ENCODE data around the gene PAPLN. TPM values are rescaled to one million over a fixed set of nuclear protein-coding genes. Genes with fewer than 3 reads are reported as not detected.

PAPLN gene
- total RNA-seq, 1 experiment from 2014 or later, result 0.75 TPM

- Histone ChIP-seq H3K27ac (ENCODE audit: low read depth, low read length, poor library complexity, severe bottlenecking) (no peak overlapping the region), H3K4me3 (ENCODE audit: low read depth, low read length, poor library complexity, severe bottlenecking) (no peak overlapping the region), H3K9me3 (ENCODE audit: low read depth, low read length, poor library complexity, severe bottlenecking) (no peaks in the 10 kb centered on the region), H3K36me3 (ENCODE audit: insufficient read depth, low read length, poor library complexity, severe bottlenecking) (peaks cover 29% of the 10 kb centered on the region), H3K4me1 (ENCODE audit: insufficient read depth, low read length, poor library complexity, severe bottlenecking) (no peaks in the 10 kb centered on the region), H3K27me3 (replicated peaks; ENCODE audit: insufficient read depth, low read depth, low read length, poor library complexity) (no peaks in the 10 kb centered on the region)
- TF ChIP-seq CTCF (conservative IDR thresholded peaks at IDR 0.05; ENCODE audit: low read depth, low read length), result no peak
- TF ChIP-seq EZH2 (IDR thresholded peaks at IDR 0.05; ENCODE audit: borderline replicate concordance, low read depth, low read length, poor library complexity, severe bottlenecking), result no peak
- no peak for DNase-seq (ENCODE audit: low spot score)
- intact Hi-C loops (cut with micrococcal nuclease; ENCODE audit: unreplicated experiment), result no loop called here
- ChIA-PET CTCF (no interaction called here), POLR2A (ENCODE audit: low non-redundant PET) (interaction anchor here (0.6 kb wide), 1 partner anchor 614 kb away, joined by 6 read pairs; no protein-coding TSS in a partner anchor)
- BruUV-seq (replicated peaks), result no TSS peak
Measured at GRCh38 chr14:73277376-73277775, 40.1 kb downstream of the PAPLN start.

GRCh38 chr14:73280903-73281302 is 43.6 kb downstream of the PAPLN start:
- no peak overlapping the region for H3K4me3 ChIP-seq (ENCODE audit: low read depth, low read length, poor library complexity, severe bottlenecking)
- ChIA-PET CTCF (no interaction called here), POLR2A (ENCODE audit: low non-redundant PET) (interaction anchor here (0.6 kb wide), 1 partner anchor 74 kb away, joined by 4 read pairs; no protein-coding TSS in a partner anchor)
- peaks cover 41% of the 10 kb centered on the region for H3K36me3 ChIP-seq (ENCODE audit: insufficient read depth, low read length, poor library complexity, severe bottlenecking)
- no peak for DNase-seq (ENCODE audit: low spot score)
- intact Hi-C loops (cut with micrococcal nuclease; ENCODE audit: unreplicated experiment), result no loop called here
- H3K27ac ChIP-seq (ENCODE audit: low read depth, low read length, poor library complexity, severe bottlenecking), result no peak overlapping the region
- H3K27me3 ChIP-seq (replicated peaks; ENCODE audit: insufficient read depth, low read depth, low read length, poor library complexity), result no peaks in the 10 kb centered on the region
- no TSS peak for BruUV-seq (replicated peaks)
- H3K4me1 ChIP-seq (ENCODE audit: insufficient read depth, low read length, poor library complexity, severe bottlenecking), result no peaks in the 10 kb centered on the region
- H3K9me3 ChIP-seq (ENCODE audit: low read depth, low read length, poor library complexity, severe bottlenecking), result no peaks in the 10 kb centered on the region
- no peak for TF ChIP-seq EZH2 (IDR thresholded peaks at IDR 0.05; ENCODE audit: borderline replicate concordance, low read depth, low read length, poor library complexity, severe bottlenecking)
- TF ChIP-seq CTCF (conservative IDR thresholded peaks at IDR 0.05; ENCODE audit: low read depth, low read length), result no peak

- ChIA-PET CTCF (no interaction called here), POLR2A (ENCODE audit: low non-redundant PET) (no interaction called here)
- no peaks in the 10 kb centered on the region for H3K9me3 ChIP-seq (ENCODE audit: low read depth, low read length, poor library complexity, severe bottlenecking)
- intact Hi-C loops (cut with micrococcal nuclease; ENCODE audit: unreplicated experiment), result no loop called here
- no peaks in the 10 kb centered on the region for H3K4me1 ChIP-seq (ENCODE audit: insufficient read depth, low read length, poor library complexity, severe bottlenecking)
- peak; percentile 38 for TF ChIP-seq CTCF (conservative IDR thresholded peaks at IDR 0.05; ENCODE audit: low read depth, low read length)
- TF ChIP-seq EZH2 (IDR thresholded peaks at IDR 0.05; ENCODE audit: borderline replicate concordance, low read depth, low read length, poor library complexity, severe bottlenecking), result no peak
- no peak overlapping the region for H3K4me3 ChIP-seq (ENCODE audit: low read depth, low read length, poor library complexity, severe bottlenecking)
- no peaks in the 10 kb centered on the region for H3K27me3 ChIP-seq (replicated peaks; ENCODE audit: insufficient read depth, low read depth, low read length, poor library complexity)
- H3K36me3 ChIP-seq (ENCODE audit: insufficient read depth, low read length, poor library complexity, severe bottlenecking), result peaks cover 29% of the 10 kb centered on the region
- DNase-seq (ENCODE audit: low spot score), result peak; percentile 25
- H3K27ac ChIP-seq (ENCODE audit: low read depth, low read length, poor library complexity, severe bottlenecking), result no peak overlapping the region
- BruUV-seq (replicated peaks), result no TSS peak
Measured at GRCh38 chr14:73283608-73284379, 46.5 kb downstream of the PAPLN start.
